Measurements from ENCODE around the gene NUP107.
"Not testable (repeated sequence)": the region's sequence is repeated elsewhere in the genome, so short reads cannot be mapped to it uniquely, and the experiment has no call there.

Gene NUP107

GRCh38 chr12:68686595-68687521 is at the start of gene NUP107:
NUP107 (plus strand) TSS chr12:68686978; CDS start chr12:68687066, 88 bp downstream.
- DNase-seq: peak; percentile 77 to 98 (median 92)

GRCh38 chr12:68637439-68637838 is 49.3 kb upstream of the NUP107 start:
- not testable (repeated sequence) for DNase-seq

DNA sequence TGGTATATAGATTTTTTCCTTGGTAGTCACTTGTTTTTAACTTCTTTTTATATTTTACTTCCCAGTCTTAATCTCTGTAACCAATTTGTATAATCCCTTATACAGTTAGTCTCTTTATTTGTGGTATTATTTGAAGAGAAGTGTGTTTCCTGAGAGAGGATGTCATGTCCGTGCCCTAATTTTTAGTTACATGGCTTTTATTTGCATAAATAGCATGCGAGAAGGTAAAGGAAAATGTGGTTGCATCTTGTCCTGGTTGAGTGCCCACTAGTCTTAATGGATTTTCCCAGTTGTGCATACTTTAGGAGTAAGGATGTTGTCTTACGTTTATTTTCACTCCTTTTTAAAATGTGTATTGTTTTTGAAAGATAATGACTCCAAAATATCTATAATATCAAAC is 48.6 kb upstream of the NUP107 start:
- no peak for DNase-seq

DNA sequence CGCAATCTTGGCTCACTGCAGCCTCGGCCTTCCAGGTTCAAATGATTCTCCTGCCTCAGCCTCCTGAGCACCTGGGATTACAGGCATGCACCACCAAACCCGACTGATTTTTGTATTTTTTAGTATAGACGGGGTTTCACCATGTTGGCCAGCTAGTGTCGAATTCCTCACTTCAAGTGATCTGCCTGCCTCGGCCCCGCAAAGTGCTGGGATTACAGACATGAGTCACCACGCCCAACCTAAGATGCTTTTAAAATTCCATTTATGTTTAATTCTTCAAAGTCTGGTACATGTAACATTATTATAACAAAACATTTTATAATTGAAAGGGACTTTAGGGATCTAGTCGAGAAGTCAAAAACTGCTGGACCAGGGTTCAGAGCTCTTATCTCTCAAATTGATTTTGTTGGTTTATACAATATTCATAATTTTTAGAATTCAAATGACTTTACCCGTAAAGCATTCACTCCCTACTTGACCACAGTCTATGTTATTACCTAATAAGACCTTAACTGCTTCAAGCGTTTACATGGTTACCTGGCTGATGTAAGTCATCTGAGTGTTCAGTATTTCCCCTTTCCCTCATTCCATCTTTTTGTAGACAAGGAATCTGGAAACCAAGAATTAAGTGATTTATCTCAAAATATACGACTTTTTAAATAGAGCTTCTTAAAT is 47.9 kb upstream of the NUP107 start:
- DNase-seq: no peak

DNA sequence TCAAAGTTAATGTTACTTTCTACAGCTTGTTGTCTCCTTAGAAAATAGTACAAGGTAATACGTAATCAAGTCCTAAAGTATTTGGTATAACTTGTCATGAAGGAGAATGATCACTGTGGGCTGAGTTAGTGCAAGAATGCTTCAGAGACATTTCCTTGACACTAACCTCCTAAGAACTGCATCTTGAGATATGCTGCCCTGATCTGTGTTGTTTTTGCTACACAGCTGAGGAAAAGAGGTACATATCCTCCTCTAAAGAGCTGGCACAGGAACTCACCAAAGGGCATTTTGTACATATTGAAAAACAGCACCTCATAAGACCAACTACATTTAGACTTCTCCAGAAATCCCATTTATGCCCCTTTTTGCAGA is 47.4 kb upstream of the NUP107 start:
- DNase-seq: no peak

- DNase-seq: no peak
Observed at GRCh38 chr12:68641138-68641537, 45.6 kb upstream of the NUP107 start.

GRCh38 chr12:68646484-68646883 is 40.3 kb upstream of the NUP107 start:
- DNase-seq: no peak

DNA sequence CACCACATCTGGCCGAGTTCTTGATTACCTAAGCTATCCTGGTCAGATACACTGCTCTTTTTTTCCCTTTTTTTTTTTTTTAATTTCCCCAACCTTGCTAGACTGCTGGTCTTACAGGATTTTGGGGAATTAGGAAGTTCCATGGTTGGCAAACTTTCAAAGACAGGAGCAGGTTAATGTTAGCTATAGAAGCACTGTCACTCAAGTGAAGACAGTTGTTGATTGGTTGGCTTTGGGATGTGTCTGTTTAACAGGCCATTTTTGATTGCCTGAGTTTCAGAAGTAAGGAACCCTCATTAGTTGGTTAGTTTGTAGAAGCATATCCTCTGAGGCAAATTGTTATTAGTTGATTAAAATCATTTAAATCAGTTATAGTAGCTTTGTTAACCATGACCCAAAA is 39.3 kb upstream of the NUP107 start:
- DNase-seq: no peak

DNA sequence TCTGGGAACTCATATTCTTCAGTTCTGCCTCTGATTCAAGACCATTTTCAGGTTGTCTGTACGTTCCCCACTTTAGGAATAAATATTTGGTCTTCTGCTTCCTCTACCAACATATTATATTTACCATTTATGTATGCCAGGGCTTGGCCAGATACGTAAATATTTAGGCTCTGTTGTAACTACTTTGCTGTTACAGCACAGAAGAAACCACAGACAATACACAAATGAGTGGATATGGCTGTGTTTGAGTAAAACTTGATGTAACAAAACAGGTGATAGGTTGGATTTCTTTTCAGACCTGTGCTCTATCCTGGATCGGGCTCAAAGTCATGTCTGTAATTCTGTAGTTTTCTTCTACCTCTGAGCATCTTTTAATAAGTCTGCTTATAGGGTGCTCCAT is 38.6 kb upstream of the NUP107 start:
- DNase-seq: no peak

DNA sequence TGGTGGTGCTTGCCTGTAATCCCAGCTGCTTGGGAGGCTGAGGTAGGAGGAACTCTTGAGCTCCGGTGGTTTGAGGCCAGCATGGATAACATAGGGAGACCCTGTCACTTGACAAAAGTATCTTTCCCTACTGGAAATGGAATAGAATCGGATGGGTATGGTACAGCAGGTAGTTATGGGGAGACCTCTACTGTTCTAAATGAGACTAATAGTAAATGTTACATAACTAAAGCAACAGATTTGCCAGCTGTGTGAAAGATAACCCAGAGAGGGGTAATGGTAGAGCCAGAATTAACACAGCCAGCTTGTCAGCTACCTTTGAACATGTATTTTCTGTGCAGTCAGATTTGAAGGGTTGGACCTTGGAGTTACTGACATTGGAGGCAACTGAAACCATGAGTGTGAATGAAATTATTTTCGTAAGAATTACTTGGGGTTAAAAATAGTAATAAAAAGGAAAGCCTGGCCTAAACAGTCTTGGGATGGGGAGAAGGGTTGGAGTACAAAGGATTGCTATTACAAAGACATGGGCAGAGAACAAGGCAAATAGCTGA is 21.7 kb upstream of the NUP107 start:
- DNase-seq: no peak

GRCh38 chr12:68667291-68667690 is 19.5 kb upstream of the NUP107 start:
- no peak for DNase-seq

DNA sequence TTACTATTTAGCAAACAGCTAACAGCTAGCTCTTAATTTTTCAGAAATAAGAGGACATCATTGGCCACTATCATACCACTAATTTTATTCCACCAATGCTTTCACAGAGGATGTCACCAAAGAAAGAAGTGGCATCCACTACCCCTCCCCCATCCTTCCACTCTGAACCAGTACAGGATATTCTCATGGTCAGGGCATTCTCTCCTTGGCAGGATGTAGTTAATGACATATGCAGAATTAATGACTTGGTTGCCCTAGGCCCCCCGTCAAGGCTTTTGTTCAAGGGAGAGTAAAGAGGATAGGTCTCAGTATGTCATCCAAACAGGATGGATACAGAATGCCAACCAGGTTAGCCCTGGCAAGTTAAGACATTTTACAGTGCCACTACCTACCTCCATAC is 18.9 kb upstream of the NUP107 start:
- no peak for DNase-seq

GRCh38 chr12:68671179-68671578 is 15.6 kb upstream of the NUP107 start:
- no peak for DNase-seq

DNA sequence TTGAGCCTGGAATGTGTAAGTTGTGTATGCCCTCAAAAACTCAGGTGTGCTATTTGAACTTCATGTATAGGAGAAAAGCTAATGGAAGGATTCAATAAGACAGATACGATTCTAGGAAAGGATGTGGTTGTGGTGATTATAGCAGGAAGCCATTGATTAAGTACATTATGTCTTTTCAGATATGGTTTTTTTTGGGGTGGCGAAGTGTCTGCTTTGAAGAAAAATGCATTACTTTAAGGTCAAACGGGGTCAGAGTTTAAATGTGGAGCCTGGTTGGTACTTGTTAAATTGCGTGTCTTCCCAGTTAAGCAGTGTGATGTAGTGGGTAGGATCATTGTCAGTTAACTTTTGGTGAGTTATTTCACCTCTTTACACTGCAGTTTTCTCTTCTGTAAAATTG is 13.0 kb upstream of the NUP107 start:
- no peak for DNase-seq

DNA sequence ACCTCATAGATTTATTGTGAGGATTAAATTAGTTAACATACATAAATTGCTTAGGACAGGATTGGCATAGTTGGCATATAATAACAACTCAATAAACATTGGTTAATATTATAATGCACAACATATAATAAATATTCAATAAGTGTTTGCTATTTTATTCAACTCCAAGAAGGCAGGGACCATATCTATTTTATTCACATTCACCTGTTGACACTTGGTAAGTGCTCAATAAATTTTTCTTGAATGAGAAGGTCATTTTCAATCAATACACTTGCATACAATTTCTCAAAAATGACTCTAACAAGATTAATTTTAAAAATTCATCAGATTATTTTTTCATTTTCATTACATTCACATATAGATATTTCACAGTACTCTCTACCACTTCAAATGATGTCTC is 12.4 kb upstream of the NUP107 start:
- DNase-seq: no peak

DNA sequence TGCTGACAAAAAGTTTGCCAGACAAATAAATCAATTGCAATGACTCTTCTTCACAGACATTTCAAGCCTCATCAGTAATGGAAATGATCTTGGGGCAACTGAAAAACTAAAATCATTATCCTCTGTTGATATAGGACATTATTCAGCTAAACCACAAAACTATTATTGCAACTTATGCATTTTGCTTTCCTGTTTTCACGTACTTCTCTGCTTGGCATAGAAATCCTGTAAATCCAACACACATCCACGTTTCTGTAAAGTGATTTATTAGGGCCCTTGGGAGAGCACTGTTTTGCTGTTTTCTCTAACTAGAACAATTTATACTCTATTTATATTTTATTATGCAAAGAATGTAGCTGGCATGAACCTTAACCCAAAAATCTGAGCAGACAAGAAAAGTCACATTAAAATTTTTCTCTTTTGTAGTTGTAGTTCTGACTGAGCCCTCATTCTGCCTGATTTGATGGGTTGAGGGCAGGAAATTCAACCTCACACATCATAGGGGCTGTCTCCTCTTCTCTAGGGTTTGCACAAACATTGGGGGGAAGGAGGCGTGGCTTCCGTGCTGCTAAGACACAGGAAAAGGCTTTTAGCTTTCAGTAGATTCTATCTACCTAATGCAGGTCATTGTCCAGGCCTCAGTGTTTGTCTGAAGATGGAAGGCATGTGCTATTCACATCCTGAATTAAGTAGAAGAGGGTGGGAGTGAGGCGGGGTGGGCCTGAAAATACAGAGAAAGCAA is 11.5 kb upstream of the NUP107 start:
- no peak for DNase-seq

DNA sequence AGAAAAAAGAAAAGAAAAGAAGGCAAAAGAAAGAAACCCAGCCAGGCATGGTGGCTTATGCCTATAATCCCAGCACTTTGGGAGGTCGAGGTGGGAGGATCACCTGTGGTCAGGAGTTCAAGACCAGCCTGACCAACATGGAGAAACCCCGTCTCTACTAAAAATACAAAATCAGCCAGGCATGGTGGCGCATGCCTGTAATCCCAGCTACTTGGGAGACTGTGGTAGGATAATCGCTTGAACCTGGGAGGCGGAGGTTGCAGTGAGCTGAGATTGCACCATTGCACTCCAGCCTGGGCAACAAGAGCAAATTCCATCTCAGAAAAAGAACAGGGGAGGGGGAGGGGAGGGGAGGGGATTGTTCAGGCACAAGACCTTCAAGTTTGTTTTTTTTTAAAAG is 9.9 kb upstream of the NUP107 start:
- DNase-seq: not testable (repeated sequence)

DNA sequence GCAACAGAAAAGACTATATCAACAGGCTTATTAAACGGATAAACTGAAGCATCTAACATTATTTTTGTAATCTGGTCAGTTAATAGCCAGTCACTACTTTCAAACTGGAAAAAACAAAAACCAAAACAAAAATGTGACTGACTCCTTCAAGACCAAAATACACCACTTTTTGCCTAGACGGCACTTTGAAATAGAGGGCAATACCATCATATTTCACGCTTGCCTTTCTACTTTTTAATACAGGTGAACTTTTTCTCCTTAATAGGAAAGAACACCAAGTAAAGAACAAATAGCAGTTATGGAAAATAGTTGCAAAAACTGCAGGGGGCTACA is 550 bp upstream of the NUP107 start:
- DNase-seq: no peak

GRCh38 chr12:68695454-68695853 is 8.7 kb downstream of the NUP107 start:
- no peak for DNase-seq

DNA sequence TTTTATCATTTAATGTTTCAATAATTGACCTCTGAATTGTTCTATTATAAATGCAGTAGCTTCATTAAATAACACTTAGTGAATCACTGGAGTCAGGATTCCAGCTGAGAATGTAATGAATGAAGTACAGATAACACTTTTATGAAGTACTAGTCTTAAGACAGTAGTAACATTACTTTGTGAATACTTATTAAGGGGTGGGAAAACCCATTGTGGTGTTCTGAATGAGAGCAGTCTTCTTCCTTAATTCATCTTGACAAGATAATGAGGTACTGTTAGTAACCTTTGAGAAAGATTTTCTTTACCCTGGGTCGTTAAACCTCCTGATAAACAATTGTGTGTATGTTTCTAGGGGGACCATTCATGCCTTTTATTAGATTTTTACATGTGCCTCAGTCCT is 12.7 kb downstream of the NUP107 start:
- DNase-seq: no peak

DNA sequence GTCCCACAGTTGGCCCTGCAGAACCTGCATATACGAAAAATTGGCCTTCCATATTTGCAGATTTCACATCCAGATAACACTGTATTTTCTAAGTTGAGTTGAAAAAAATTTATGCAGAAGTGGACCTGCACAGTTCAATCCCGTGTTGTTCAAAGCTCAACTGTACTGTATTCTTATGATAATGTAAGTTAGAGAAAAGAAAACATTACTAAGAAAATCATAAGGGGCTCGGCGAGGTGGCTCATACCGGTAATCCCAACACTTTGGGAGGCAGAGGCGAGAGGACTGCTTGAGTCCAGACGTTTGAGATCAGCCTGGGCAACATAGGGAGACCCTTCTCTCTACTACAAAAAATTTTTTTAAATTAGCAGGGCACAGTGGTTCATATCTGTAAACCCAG is 41.0 kb downstream of the NUP107 start:
- no peak for DNase-seq

DNA sequence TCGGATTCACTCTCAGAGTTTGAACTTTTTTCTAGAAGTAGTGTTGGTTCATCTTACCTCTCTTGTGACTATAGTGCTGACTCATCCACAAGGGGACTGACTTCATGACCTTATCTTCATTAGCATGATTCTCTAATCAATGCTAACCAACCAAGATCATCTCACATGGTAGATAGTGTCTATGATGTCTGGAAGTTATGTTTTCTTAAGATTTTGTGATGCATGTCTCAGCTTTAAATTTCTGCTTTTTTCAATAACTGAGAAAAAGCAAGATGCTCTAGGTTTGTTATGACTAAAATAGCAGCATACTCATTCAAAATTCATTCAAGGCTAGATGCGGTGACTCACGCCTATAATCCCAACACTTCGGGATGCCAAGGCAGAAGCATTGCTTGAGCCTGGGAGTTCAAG is 46.9 kb downstream of the NUP107 start:
- DNase-seq: no peak

All from amygdala (tissue), 56 donors.